Activated CD8-positive, alpha-beta memory T cell treated with anti-CD3 and anti-CD28 coated beads, Interleukin-2, amount 50 U/mL, for 1 hour (primary cell): ENCODE data around the gene SLC38A6.
A peak's percentile ranks its signal among the peaks of the same experiment; 100 is the strongest.

ENCODE experiments used
- DNase-seq: peaks from one replicate; pipeline ENCODE4 v3.0.0-alpha.2; 2020; ENCODE audit errors: extremely low read depth

The SLC38A6 gene

DNA sequence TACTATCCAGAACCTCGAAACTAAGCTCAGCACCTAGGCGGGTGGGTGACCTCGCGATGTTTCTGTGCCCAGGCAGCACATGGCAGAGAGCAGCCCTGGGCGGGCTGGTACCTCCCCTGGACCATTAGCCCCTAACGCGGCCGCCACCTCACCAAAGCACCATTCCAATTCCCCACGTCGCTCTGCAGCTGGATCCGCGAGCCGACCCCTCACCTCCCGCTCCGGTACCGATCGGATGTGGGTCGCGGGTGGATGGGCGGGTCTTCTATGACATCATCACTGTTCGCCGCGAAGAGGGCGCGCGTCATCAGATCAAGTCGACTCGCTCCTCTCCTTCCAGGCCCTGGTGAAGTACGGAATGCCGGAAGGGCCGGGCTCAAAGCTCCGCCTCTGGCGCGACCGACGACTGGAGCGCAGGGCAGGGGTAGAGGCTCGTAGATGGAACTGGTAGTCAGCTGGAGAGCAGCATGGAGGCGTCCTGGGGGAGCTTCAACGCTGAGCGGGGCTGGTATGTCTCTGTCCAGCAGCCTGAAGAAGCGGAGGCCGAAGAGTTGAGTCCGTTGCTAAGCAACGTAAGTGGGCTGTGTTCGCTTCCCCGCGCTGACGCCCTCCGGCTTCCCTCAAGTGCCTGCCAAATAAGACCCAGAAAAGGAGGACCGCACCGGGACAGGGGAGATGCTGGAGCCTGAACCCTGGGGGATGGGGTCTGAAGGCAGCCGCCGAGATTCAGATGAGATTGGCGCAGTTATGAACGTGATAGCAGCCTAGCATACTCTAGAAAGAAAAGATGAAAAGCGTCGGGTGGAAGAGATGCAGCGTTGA lies at the start of gene SLC38A6, which contains the start of gene TRMT5:
SLC38A6 (plus strand) TSS at position 435 of the 822 bp plus-strand sequence; CDS start at position 468, 33 bp downstream.
TRMT5 (minus strand) TSS at position 269 of the 822 bp plus-strand sequence; CDS start at position 163, 106 bp downstream.
- peak; percentile 71 for DNase-seq

DNA sequence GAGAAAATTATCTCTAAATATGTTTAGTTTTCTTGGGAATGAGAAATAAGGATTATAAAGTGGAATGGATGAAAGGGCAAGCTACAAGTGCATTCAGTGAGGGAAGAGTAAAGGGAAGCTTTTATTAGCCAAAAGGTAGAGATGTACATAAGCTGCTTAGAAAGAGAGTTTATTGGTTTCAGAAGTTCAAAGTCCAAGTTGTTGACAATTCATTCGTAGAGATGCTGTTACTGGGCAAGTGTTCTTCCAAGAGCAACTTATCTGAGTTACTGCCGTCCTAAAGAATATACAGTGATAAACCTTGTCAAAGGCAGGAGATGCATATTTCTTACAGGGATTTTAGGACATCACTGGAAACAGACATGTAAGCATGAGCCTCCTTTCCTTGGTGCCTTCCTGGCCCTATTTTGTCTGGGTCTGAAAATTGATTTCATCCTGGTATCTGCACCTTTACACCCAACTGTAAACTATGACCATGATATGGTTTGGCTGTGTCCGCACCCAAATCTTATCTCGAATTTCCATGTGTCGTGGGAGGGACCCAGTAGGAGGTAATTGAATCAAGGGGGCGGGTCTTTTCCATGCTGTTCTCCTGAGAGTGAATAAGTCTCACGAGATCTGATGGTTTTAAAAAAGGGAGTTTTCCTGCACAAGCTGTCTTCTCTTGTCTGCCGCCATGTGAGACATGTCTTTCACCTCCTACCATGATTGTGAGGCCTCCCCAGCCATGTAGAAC lies 47.0 kb upstream of the SLC38A6 start:
- DNase-seq, result no peak

- no peak for DNase-seq
These were observed 45.7 kb upstream of the SLC38A6 start for GRCh38 chr14:60935319-60935718.

DNA sequence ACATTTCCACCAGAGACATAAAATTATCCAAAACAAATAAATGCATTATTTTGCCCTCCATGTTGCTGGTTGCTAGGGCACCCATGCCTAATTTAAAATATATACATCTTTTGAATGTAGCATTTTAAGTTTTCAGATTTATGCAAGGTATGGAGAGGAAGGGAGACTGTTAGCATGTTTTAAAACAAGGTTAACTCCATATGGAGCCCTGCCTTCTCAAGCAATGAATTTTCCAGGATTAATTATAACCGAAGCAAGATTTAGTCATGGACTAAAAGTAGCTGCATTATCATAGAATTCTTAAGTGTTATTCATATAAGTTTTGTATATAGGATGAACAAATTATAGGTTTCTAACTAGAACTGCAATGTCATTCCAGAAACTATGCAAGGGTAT lies 37.4 kb upstream of the SLC38A6 start:
- no peak for DNase-seq

DNA sequence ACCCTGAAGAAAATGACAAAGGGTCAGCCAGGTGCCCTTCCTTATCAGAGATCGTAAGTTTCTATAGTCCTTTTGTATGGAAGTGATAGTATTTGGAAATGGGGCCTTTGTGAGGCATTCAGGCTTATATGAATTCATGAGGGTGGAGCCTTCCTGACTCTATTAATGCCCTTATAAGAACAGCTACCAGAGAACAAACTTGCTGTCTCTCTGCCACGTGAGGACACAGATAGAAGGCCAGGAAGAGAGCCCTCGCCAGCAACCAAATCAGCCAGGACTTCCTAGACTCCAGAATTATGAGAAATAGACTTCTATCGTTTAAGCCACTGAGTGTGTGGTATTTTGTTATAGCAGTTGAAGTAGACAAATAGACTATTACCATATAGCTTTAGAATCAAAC lies 36.8 kb upstream of the SLC38A6 start:
- no peak for DNase-seq

DNA sequence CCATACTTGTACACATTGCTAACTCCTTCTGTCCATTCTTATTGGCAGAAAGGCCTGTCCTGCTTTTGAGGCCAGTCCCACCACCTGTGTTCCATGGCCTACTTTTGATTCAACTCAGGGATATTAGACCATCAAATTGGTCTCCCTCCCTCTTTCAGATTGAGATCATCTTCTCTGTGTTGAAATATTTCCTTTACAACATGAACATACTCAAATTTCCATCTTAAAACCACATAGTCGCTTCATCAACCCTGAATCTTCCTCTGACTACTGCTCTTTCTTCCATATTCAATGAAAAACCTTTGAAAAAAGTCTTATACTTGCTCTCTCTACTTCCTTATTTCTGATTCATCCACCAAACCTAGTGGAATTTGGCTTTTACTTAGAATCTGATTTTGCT lies 35.1 kb upstream of the SLC38A6 start:
- no peak for DNase-seq

GRCh38 chr14:60946773-60947172 lies 34.3 kb upstream of the SLC38A6 start:
- no peak for DNase-seq

GRCh38 chr14:60951776-60952435 lies 29.1 kb upstream of the SLC38A6 start:
- DNase-seq, result no peak

GRCh38 chr14:60956202-60956601 lies 24.8 kb upstream of the SLC38A6 start:
- no peak for DNase-seq

- no peak for DNase-seq
These were observed 24.4 kb upstream of the SLC38A6 start for GRCh38 chr14:60956632-60957031.

GRCh38 chr14:60958146-60958545 lies 22.9 kb upstream of the SLC38A6 start:
- DNase-seq, result no peak

DNA sequence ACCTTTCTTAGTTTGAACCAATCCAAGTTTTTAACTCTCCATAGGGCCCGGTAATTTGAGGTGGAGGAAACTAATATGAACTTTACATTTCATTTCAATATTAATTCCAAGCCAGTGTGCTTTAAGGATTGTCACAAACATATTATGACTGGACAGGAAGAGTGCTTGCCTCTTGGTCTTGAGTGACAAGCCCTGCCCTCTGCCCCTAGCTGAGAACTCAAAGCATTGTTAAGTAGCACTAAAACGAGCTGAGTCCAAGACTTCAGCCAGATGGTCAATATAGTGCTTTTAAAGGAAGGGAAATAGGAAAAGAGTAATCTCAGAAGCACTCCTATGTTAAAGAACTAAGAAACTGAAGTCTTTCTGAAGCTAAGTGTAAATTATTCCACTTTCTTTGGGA lies 17.3 kb upstream of the SLC38A6 start:
- no peak for DNase-seq

GRCh38 chr14:60964904-60965303 lies 16.1 kb upstream of the SLC38A6 start:
- no peak for DNase-seq

- no peak for DNase-seq
These were observed 15.6 kb upstream of the SLC38A6 start for GRCh38 chr14:60965402-60965801.

- no peak for DNase-seq
These were observed 12.9 kb upstream of the SLC38A6 start for GRCh38 chr14:60968099-60968498.

GRCh38 chr14:60968671-60969070 lies 12.4 kb upstream of the SLC38A6 start:
- DNase-seq, result no peak

- no peak for DNase-seq
These were observed 10.9 kb upstream of the SLC38A6 start for GRCh38 chr14:60970146-60970545.

DNA sequence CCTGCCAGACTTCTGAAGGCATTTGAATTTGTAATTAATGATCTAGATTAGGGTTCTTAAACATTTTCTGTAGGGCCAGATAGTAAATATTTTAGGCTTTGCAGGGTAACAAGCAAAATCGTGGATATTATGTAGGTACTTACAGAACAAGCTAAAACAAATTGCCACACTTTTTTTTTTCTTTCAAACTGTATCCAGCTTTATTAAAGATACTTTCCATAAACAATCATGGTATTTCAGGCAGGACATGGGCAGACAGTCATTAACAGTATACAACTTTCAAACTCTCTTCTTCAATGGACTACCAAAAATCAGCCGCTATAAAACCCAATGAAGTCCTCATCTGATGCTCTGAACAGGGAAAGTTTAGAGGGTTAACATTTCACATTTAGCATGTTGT lies 9.8 kb upstream of the SLC38A6 start:
- DNase-seq, result no peak

DNA sequence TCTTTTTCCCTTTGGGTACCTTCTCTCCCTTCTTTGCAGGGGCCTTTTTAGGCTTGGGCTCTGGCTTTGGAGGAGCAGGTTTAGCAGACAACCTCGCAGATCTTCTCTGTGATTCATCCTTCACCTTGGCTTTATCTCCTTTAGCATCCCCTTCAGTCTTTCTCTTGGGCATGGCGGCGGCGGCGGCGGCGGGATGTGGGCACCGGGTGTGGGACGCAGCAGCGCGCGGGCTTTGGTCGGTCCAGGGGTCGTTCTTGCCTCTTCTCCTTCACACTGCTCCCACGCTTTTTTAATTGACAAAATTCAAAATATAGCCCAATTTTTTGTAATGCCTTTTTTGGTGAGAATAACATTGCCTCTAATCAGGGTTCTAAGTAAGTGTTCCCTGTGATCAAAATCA lies 8.8 kb upstream of the SLC38A6 start:
- no peak for DNase-seq

DNA sequence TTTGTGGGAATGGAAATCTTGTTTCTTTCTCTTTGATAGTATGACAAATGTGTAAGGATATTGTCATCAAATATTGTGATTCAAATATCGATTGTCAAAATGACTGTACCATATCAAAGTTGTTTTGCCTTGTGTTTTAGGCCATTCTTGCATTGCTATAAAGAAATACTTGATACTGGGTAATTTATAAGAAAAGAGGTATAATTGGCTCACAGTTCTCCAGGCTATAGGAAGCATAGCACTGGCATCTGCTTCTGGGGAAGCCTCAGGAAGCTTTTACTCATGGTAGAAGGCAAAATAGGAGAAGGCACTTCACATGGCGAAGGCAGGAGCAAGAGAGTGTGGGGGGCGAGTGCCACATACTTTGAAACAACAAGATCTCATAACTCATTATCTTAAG lies 8.0 kb upstream of the SLC38A6 start:
- no peak for DNase-seq

GRCh38 chr14:60974090-60974651 lies 6.9 kb upstream of the SLC38A6 start:
- no peak for DNase-seq

DNA sequence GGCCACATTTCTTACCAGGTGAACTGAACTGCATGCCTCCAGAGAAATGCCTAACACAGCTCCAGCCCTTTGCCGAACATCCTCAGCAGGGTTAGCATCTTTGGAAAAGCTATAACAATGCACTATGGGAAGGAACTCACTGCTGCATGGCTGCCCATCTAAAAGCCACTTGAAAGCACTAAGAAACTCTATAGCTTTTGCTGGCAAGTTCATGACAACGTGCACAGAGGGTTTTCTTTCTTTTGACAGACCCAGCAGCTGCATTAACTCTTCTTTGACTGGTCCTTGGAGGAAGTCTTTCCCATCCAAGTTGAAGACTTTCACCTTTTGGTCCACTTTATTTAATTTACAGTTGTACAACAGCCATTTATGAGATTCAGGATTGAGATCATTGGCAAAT lies 5.5 kb upstream of the SLC38A6 start:
- no peak for DNase-seq
